HL-60/S4 (cell line): ENCODE data around the gene ABCB9.

ENCODE experiments used
- in situ Hi-C: fragments of 300-500 bp; cut with MboI; formaldehyde crosslinking; loops from 2 replicates; pipeline ENCODE4 v1.14.3; 2022; ENCODE audit warnings: low sequenced_read_pairs

The ABCB9 gene

DNA sequence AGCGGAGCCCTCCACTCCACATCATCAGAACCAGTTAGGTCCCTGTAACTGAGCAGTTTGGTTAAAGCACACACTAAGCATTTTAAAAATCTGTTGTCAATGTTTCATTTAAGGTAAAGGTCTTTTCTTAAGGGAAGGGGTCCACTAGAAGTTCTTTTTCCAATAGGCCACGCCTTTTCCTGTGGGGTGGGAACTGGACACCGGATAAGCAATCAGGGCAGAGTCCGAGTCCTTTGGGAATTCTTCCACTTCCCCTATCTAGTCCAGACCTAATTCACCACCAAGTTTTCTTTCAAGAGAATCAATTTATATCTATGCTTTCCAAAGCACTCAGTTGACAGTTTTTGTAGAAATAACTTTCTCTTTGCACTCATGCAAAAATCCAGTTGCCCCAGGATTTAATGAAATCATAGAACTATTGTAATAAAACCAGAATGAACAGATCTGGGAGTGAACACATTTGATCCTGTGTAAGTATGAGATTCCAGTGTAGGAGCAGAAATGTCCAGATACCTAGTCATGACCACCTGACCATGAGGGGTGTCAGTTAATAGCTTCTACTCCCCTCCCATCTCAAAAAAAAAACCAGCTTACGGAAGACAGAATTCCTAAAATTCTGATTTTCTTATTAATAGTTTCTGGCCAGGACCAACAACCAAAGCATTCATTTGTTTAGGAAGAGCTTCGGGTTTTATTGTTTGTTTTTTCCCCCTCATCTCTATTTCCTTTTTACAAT, 82.0 kb downstream of the ABCB9 start:
- in situ Hi-C loops, result no loop called here

DNA sequence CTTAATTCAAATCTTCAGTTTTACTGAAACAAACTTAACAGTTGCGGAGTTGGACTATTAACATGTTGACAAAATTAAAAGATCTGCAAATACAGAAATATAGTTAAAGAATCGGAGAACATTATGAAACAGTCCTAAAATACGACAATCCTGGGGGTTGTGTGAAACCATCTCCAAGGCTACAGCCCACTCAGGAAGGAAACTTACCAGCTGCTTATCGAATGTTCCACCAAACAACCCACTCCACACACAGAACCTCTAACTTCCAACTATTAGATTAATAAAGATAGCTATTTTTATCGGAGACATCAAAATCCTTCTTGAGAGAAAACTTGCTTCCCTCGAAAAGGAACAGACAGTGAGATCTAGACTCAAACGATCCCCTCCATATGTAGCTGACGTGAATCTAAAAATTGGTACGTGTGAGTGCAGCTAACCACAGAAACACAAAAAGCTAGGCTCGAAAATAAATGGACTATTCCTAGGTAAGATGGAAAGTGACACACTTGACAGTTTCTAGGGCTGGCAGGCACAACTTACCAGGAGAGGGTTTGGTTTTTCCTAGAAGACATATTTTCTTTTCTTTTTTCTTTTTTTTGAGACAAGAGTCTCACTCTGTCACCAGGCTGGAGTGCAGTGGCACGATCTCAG, 83.2 kb downstream of the ABCB9 start:
- in situ Hi-C loops, result no loop called here

- in situ Hi-C loops, result no loop called here
Observed at GRCh38 chr12:122880668-122881067, 85.6 kb downstream of the ABCB9 start.

GRCh38 chr12:122880155-122880667, 86.1 kb downstream of the ABCB9 start:
- in situ Hi-C loops, result no loop called here
